Keratinocyte (primary cell): ENCODE results near the gene RPL29.

ENCODE experiments used
- CTCF ChIP-seq, 3 experiments: IDR thresholded peaks in 1 of 3; conservative IDR thresholded peaks in 1 of 3; optimal IDR thresholded peaks in 1 of 3; 2 replicates in 2 of 3; 3 replicates in 1 of 3; pipeline versions ENCODE3 to v1.5.1; 2011; ENCODE audit warnings: low read length in 3 of 3, mild to moderate bottlenecking in 3 of 3, moderate library complexity in 2 of 3, control low read depth in 1 of 3, inconsistent platforms in 1 of 3; ENCODE audit not compliant: insufficient read depth in 2 of 3; ENCODE audit errors: extremely low read depth in 1 of 3
- EZH2 ChIP-seq: IDR thresholded peaks from one replicate; pipeline ENCODE4 v1.6.1; 2012; ENCODE audit warnings: inconsistent platforms, mild to moderate bottlenecking, low read length, moderate library complexity

GRCh38 chr3:52018319-52019000 lies 22.8 kb upstream of the RPL29 start:
- no peak for TF ChIP-seq CTCF (optimal IDR thresholded peaks at IDR 0.05 in 1 of 3, IDR thresholded peaks at IDR 0.05 in 1 of 3, conservative IDR thresholded peaks at IDR 0.05 in 1 of 3; ENCODE audit: extremely low read depth in 1 of 3, insufficient read depth in 2 of 3, low read length in 3 of 3)
- TF ChIP-seq EZH2, result no peak
